GM12878 (cell line): ENCODE results near the gene CDH4. TPM values are rescaled to one million over a fixed set of nuclear protein-coding genes. Genes with fewer than 3 reads are reported as not detected.

ENCODE experiments used
- ATAC-seq: fragments of 200-7000 bp; cut with Tn5 transposase; 3 replicates; pipeline ENCODE4 v1.9.1; 2020; ENCODE audit warnings: mild to moderate bottlenecking, moderate library complexity
- BruUV-seq: library from RNA; stranded (reverse); fragments of 400-500 nt; replicated peaks from 2 replicates; lab custom pipeline; 2021; lab: Mats Ljungman, UMichigan
- CTCF ChIA-PET: fragments of 300-600 bp; sonication (Branson Sonifier 250); formaldehyde crosslinking; extraction: SDS; loops from one replicate; lab custom pipeline; 2021; ENCODE audit warnings: inconsistent platforms; lab: Yijun Ruan, JAX
- POLR2A ChIA-PET: fragments of 350-600 bp; formaldehyde crosslinking; extraction: SDS; loops from one replicate; lab custom pipeline; 2021; ENCODE audit warnings: inconsistent platforms; lab: Charles Lee
- RAD21 ChIA-PET: fragments of 300-600 bp; sonication (Branson Sonifier 250); formaldehyde crosslinking; loops from one replicate; lab custom pipeline; 2023; ENCODE audit warnings: antibody characterized with exemption; ENCODE audit not compliant: unreplicated experiment; lab: Charles Lee
- SMC1A ChIA-PET: fragments of 300-600 bp; sonication (Branson Sonifier 250); formaldehyde crosslinking; loops from one replicate; lab custom pipeline; 2023; ENCODE audit not compliant: unreplicated experiment, uncharacterized antibody; lab: Charles Lee
- DNase-seq: peaks from one replicate; pipeline ENCODE4 v3.0.0-alpha.2; 2011; ENCODE audit warnings: low read depth, low spot score
- FAIRE-seq: peaks from 3 replicates; lab custom pipeline; 2011; peaks lifted over from hg19 to GRCh38; lab: Jason Lieb, UNC
- H2AFZ ChIP-seq: 2 replicates; pipeline ENCODE4 v1.6.0; 2011; ENCODE audit warnings: low read depth, low read length, control low read depth; ENCODE audit not compliant: control insufficient read depth
- H3K27ac ChIP-seq: 2 replicates; pipeline ENCODE4 v1.5.1; 2011; ENCODE audit warnings: control low read depth; ENCODE audit not compliant: control insufficient read depth, insufficient read depth
- H3K27me3 ChIP-seq, 2 experiments: replicated peaks in 1 of 2; 2 replicates each; pipeline versions ENCODE4 v1.6.0 to v1.6.1; 2011; ENCODE audit warnings: low read length in 1 of 2; ENCODE audit not compliant: control insufficient read depth in 2 of 2, insufficient read depth in 2 of 2
- H3K36me3 ChIP-seq, 2 experiments: 2 replicates each; pipeline ENCODE4 v1.5.1; 2011; ENCODE audit warnings: low read length in 1 of 2; ENCODE audit not compliant: control insufficient read depth in 2 of 2, insufficient read depth in 2 of 2
- H3K4me1 ChIP-seq: 2 replicates; pipeline ENCODE4 v1.6.1; 2011; ENCODE audit warnings: mild to moderate bottlenecking, low read length, moderate library complexity, mixed read lengths; ENCODE audit not compliant: control insufficient read depth, insufficient read depth
- H3K4me2 ChIP-seq: 2 replicates; pipeline ENCODE4 v1.6.0; 2011; ENCODE audit warnings: control low read depth; ENCODE audit not compliant: control insufficient read depth, insufficient read depth
- H3K4me3 ChIP-seq: fragments of 200-600 bp; sonication (generic); 2 replicates; pipeline ENCODE4 v1.5.1; 2016
- H3K79me2 ChIP-seq: 2 replicates; pipeline ENCODE4 v1.6.0; 2011; ENCODE audit warnings: low read length; ENCODE audit not compliant: control insufficient read depth, insufficient read depth
- H3K9ac ChIP-seq: 2 replicates; pipeline ENCODE4 v1.8.0; 2011; ENCODE audit warnings: low read length, control low read depth, mixed read lengths; ENCODE audit not compliant: control insufficient read depth, insufficient read depth
- H3K9me3 ChIP-seq: replicated peaks from 3 replicates; pipeline ENCODE4 v1.5.1; 2011; ENCODE audit warnings: mild to moderate bottlenecking, low read length; ENCODE audit not compliant: control insufficient read depth, insufficient read depth
- H4K20me1 ChIP-seq: 2 replicates; pipeline ENCODE4 v1.6.0; 2011; ENCODE audit not compliant: control insufficient read depth, insufficient read depth
- BACH1 ChIP-seq: fragments of 450-650 bp; IDR thresholded peaks from 2 replicates; pipeline ENCODE4 v1.6.1; 2017; ENCODE audit warnings: mild to moderate bottlenecking, borderline replicate concordance
- ETV6 ChIP-seq, 2 experiments: fragments of 450-650 bp in 1 of 2; IDR thresholded peaks in 1 of 2; conservative IDR thresholded peaks in 1 of 2; 2 replicates each; pipeline ENCODE4 v1.6.1; 2014; ENCODE audit warnings: antibody characterized with exemption in 1 of 2, borderline replicate concordance in 1 of 2, low read depth in 1 of 2, mild to moderate bottlenecking in 1 of 2, moderate library complexity in 1 of 2
- PAX5 ChIP-seq: IDR thresholded peaks from 2 replicates; pipeline ENCODE4 v1.6.1; 2011; ENCODE audit warnings: low read depth, low read length, borderline replicate concordance
- SP1 ChIP-seq: IDR thresholded peaks from one replicate; pipeline ENCODE4 v1.6.1; 2011; ENCODE audit warnings: low read depth, low read length
- SPI1 ChIP-seq: IDR thresholded peaks from 2 replicates; pipeline ENCODE4 v1.6.1; 2011; ENCODE audit warnings: low read depth, mild to moderate bottlenecking, low read length, moderate library complexity, borderline replicate concordance; ENCODE audit not compliant: insufficient read depth
- TCF3 ChIP-seq: IDR thresholded peaks from 2 replicates; pipeline ENCODE4 v1.6.1; 2012; ENCODE audit warnings: low read depth, mild to moderate bottlenecking, low read length, borderline replicate concordance; ENCODE audit not compliant: insufficient read depth
- ZNF622 ChIP-seq: fragments of 450-650 bp; IDR thresholded peaks from 2 replicates; pipeline ENCODE4 v1.6.1; 2017; ENCODE audit warnings: mild to moderate bottlenecking, inconsistent platforms
- WGBS: methylation state at CpG from one replicate; pipeline ENCODE4 v1.1.6; 2016; ENCODE audit warnings: low lambda C conversion rate; ENCODE audit not compliant: insufficient replicate concordance, insufficient coverage; ENCODE audit errors: missing lambda C conversion rate; 5-methylcytosine and 5-hydroxymethylcytosine counted together
- in situ Hi-C: fragments of 300-500 bp; cut with MboI; formaldehyde crosslinking; loops from 9 replicates; pipeline ENCODE4 v1.14.3; 2018; ENCODE audit warnings: mixed read lengths
- intact Hi-C: fragments of 100-400 bp; cut with micrococcal nuclease; formaldehyde crosslinking; loops from one replicate; pipeline ENCODE4 v1.14.2; 2022; ENCODE audit not compliant: unreplicated experiment
- polyA plus RNA-seq, 11 experiments: library from polyadenylated mRNA; depleted of rRNA in 4 of 11; unstranded in 6 of 11; stranded (reverse) in 5 of 11; fragments of >200 nt; fragmentation: Nextera tagmentation in 4 of 11; fragmentation: Illumina TruSeq in 1 of 11; extraction: Ambion mirVana in 4 of 11; extraction: Trizol in 1 of 11; gene quantifications; 1 replicate in 1 of 11; 2 replicates in 10 of 11; pipeline versions ENCODE4 v1.2.1 to v1.2.3, GENCODE V29; 2011 to 2016; ENCODE audit warnings: inconsistent platforms in 2 of 11, missing spikeins in 2 of 11, low read depth in 1 of 11
- total RNA-seq, 4 experiments: library from RNA; depleted of rRNA in 3 of 4; stranded (reverse); fragments of >200 nt in 3 of 4; fragmentation: Illumina TruSeq in 1 of 4; extraction: Trizol in 1 of 4; gene quantifications; 2 replicates each; pipeline versions ENCODE4 v1.2.1 to v1.2.3, GENCODE V29; 2013 to 2021
- TF ChIP-seq, protein P1 (sequence below): fragments of 450-650 bp; IDR thresholded peaks from 2 replicates; pipeline ENCODE4 v1.6.1; 2017; ENCODE audit warnings: mild to moderate bottlenecking, low read depth, inconsistent platforms; ENCODE audit not compliant: poor library complexity, severe bottlenecking

The CDH4 gene
- total and polyA plus RNA-seq, 10 of the 15 experiments (the other 5 are each of a cell fraction or from before 2014, with no cell fraction given) = not detected

DNA sequence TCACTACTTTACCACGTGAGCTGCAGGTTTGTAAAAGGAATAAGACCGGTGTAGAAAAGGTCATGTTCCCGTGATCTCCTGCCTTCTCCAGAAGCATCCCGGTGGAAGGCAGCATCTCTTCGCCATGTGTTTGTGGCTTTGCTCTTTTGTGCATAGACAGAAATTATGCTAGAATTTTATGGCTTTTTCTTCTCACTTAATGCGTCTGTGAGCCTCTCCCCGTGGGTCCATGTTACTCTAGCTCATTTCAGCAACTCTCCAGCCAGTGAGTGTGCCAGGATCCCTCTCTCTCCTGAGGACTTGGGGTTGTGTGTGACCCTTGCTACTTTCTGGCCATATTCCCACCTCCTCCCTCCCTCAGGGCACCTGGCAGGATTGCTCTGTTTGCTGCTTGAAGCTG lies 289.5 kb downstream of the CDH4 start (continued):
- TF ChIP-seq, protein P1, sequence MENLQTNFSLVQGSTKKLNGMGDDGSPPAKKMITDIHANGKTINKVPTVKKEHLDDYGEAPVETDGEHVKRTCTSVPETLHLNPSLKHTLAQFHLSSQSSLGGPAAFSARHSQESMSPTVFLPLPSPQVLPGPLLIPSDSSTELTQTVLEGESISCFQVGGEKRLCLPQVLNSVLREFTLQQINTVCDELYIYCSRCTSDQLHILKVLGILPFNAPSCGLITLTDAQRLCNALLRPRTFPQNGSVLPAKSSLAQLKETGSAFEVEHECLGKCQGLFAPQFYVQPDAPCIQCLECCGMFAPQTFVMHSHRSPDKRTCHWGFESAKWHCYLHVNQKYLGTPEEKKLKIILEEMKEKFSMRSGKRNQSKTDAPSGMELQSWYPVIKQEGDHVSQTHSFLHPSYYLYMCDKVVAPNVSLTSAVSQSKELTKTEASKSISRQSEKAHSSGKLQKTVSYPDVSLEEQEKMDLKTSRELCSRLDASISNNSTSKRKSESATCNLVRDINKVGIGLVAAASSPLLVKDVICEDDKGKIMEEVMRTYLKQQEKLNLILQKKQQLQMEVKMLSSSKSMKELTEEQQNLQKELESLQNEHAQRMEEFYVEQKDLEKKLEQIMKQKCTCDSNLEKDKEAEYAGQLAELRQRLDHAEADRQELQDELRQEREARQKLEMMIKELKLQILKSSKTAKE = no peak
- no peak for TF ChIP-seq PAX5
- no peak for TF ChIP-seq ETV6 (conservative IDR thresholded peaks at IDR 0.05 in 1 of 2, IDR thresholded peaks at IDR 0.05 in 1 of 2; ENCODE audit: borderline replicate concordance in 1 of 2, low read depth in 1 of 2)
- no peak for TF ChIP-seq SPI1

DNA sequence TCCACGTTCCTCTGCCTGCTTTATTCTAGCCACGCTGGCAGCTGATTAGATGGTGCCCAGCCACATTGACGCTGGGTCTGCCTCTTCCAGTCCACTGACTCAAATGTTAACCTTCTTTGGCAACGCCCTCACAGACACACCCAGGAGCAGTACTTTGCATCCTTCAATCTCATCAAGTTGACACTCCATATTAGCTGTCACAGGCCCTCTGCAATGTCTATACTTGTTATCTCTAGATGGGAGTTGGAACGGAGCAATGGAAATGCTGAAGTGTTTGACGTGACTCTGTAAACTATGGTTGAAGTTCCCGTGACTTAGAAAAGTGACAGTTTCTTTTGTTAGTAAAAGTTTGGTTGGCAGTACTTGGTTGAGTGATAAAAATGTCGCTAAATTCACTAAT lies 291.0 kb downstream of the CDH4 start:
- TF ChIP-seq ZNF622 (no peak), SP1 (no peak), BACH1 (no peak), TCF3 (no peak)
- ChIA-PET POLR2A (no interaction called here), RAD21 (no interaction called here), SMC1A (no interaction called here), CTCF (no interaction called here)
- Histone ChIP-seq H3K27me3 (no peaks in the 10 kb centered on the region; a peak in 1 of 4 replicates), H4K20me1 (no peaks in the 10 kb centered on the region), H3K4me2 (no peak overlapping the region), H3K4me1 (no peaks in the 10 kb centered on the region), H3K4me3 (no peak overlapping the region), H3K9me3 (no peaks in the 10 kb centered on the region; the same call in 2 of the 3 replicates), H3K36me3 (no peaks in the 10 kb centered on the region), H3K9ac (no peak overlapping the region), H3K79me2 (no peaks in the 10 kb centered on the region), H2AFZ (no peak overlapping the region), H3K27ac (no peak overlapping the region)
- DNase-seq (no peak), FAIRE-seq (no peak), ATAC-seq (no peak)
- WGBS = 40% methylated on average over 7 of the region's 8 CpGs
- BruUV-seq = no TSS peak
- in situ Hi-C loops = no loop called here
- intact Hi-C loops = no loop called here
